DMS114 treated with DMSO at 0.1 percent for 48 hours (cell line): ENCODE data around the gene DCAF6.

Experiments used
- DNase-seq: peaks from one replicate; lab custom pipeline; 2025; ENCODE audit not compliant: unreplicated experiment; lab: John Stamatoyannopoulos, UW

The DCAF6 gene

GRCh38 chr1:168083456-168084325 is 147.2 kb downstream of the DCAF6 start:
- DNase-seq, result no peak

GRCh38 chr1:168084396-168085231 is 148.1 kb downstream of the DCAF6 start:
- no peak for DNase-seq

- no peak for DNase-seq
These were observed 149.0 kb downstream of the DCAF6 start for GRCh38 chr1:168085401-168085872.

GRCh38 chr1:168086438-168086837 is 150.0 kb downstream of the DCAF6 start:
- DNase-seq, result no peak

- no peak for DNase-seq
These were observed 151.2 kb downstream of the DCAF6 start for GRCh38 chr1:168087696-168088095.

- DNase-seq, result no peak
These were observed 152.2 kb downstream of the DCAF6 start for GRCh38 chr1:168088511-168089325.

- DNase-seq, result no peak
These were observed 153.0 kb downstream of the DCAF6 start for GRCh38 chr1:168089326-168089978.

GRCh38 chr1:168089979-168090337 is 153.5 kb downstream of the DCAF6 start:
- no peak for DNase-seq

- no peak for DNase-seq
These were observed 153.9 kb downstream of the DCAF6 start for GRCh38 chr1:168090395-168090794.

- DNase-seq, result no peak
These were observed 154.6 kb downstream of the DCAF6 start for GRCh38 chr1:168091063-168091462.

- no peak for DNase-seq
These were observed 155.5 kb downstream of the DCAF6 start for GRCh38 chr1:168091720-168092550.

GRCh38 chr1:168092566-168093355 is 156.3 kb downstream of the DCAF6 start:
- DNase-seq, result no peak

- no peak for DNase-seq
These were observed 157.1 kb downstream of the DCAF6 start for GRCh38 chr1:168093616-168094015.

- DNase-seq, result no peak
These were observed 159.0 kb downstream of the DCAF6 start for GRCh38 chr1:168095476-168095875.

GRCh38 chr1:168096296-168097165 is 160.0 kb downstream of the DCAF6 start:
- DNase-seq, result no peak

- DNase-seq, result no peak
These were observed 161.5 kb downstream of the DCAF6 start for GRCh38 chr1:168097921-168098528.

GRCh38 chr1:168098534-168099320 is 162.2 kb downstream of the DCAF6 start:
- no peak for DNase-seq
